Activated CD8-positive, alpha-beta T cell treated with anti-CD3 and anti-CD28 coated beads for 36 hours (primary cell): ENCODE data around the gene PMM1. TPM values are rescaled to one million over a fixed set of nuclear protein-coding genes. Genes with fewer than 3 reads are reported as not detected.
A peak's percentile ranks its signal among the peaks of the same experiment; 100 is the strongest.

Experiments
- ATAC-seq: fragments of 200-7000 bp; cut with Tn5 transposase; one replicate; pipeline ENCODE4 v1.10.0; 2021; ENCODE audit warnings: mild to moderate bottlenecking, moderate library complexity
- CTCF ChIA-PET: fragments of 350-600 bp; sonication (Branson Sonifier 250); formaldehyde crosslinking; loops from one replicate; lab custom pipeline; 2021; ENCODE audit warnings: antibody characterized with exemption; lab: Charles Lee
- POLR2A ChIA-PET: fragments of 350-600 bp; sonication (Branson Sonifier 250); formaldehyde crosslinking; loops from one replicate; lab custom pipeline; 2021; ENCODE audit warnings: antibody characterized with exemption; lab: Charles Lee
- DNase-seq: peaks from one replicate; pipeline ENCODE4 v3.0.0-alpha.2; 2020
- H3K27ac Mint-ChIP-seq: one replicate; pipeline ENCODE4 v1.8.0; 2021; ENCODE audit warnings: mild to moderate bottlenecking, mixed read lengths
- H3K27me3 Mint-ChIP-seq: one replicate; pipeline ENCODE4 v1.8.0; 2021; ENCODE audit warnings: mixed read lengths
- H3K36me3 Mint-ChIP-seq: one replicate; pipeline ENCODE4 v1.8.0; 2021; ENCODE audit warnings: low read depth, mixed read lengths
- H3K4me1 Mint-ChIP-seq: one replicate; pipeline ENCODE4 v1.8.0; 2021; ENCODE audit warnings: low read depth, mixed read lengths
- H3K4me3 Mint-ChIP-seq: one replicate; pipeline ENCODE4 v1.8.0; 2021; ENCODE audit warnings: mild to moderate bottlenecking, moderate library complexity, mixed read lengths
- H3K9me3 Mint-ChIP-seq: one replicate; pipeline ENCODE4 v1.8.0; 2021; ENCODE audit warnings: mixed read lengths
- intact Hi-C: fragments of 100-400 bp; cut with micrococcal nuclease; formaldehyde crosslinking; loops from one replicate; pipeline ENCODE4 v1.10.0; 2022
- total RNA-seq, 2 experiments: library from RNA; stranded (reverse); gene quantifications; one replicate each; pipeline ENCODE4 v1.2.3, GENCODE V29; 2021
- TF ChIP-seq, protein P1 (sequence below): fragments of 200-600 bp; IDR thresholded peaks from one replicate; pipeline ENCODE4 v1.8.0; 2022; ENCODE audit warnings: antibody characterized with exemption, mild to moderate bottlenecking

The PMM1 gene
- total RNA-seq, 2 experiments from 2014 or later = 29.8 to 29.9 TPM

DNA sequence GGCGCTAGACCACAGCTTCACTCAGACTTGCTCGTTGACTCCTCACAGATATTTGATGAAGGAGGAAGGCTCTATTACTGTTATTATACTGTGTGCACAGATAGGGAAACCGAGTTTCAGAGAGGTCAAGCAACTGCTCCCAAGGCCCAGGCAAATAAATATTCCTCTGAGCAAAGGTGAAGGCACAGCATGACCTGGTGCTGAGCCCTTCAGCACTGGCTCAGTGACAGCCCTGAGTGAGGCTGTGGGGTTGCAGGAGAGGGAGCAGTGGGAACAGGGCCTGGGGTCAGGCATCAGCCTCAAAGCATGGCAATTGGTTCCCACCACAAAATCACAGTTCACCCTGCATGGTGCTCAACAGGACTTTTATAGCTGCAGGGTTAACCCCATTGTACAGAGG lies 52.4 kb downstream of the PMM1 start:
- Mint-ChIP-seq H3K27ac (no peak overlapping the region), H3K4me3 (no peak overlapping the region)

DNA sequence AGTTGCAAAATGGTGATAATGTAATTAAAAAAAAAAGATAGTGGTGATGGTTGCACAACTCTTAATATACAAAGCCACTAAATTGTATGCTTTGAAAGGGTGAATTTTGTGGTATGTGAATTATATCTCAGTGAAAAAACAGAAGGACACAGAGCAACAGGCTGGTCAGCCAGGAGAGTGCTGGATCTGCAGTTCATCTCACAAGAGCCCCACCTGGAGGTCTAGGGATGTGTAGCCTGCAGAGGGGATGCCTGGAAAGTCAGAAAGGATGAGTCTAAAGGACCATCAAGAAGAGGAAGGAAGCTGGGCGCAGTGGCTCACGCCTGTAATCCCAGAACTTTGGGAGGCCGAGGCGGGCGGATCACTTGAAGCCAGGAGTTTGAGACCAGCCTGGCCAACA lies 54.4 kb downstream of the PMM1 start:
- TF ChIP-seq, protein P1, sequence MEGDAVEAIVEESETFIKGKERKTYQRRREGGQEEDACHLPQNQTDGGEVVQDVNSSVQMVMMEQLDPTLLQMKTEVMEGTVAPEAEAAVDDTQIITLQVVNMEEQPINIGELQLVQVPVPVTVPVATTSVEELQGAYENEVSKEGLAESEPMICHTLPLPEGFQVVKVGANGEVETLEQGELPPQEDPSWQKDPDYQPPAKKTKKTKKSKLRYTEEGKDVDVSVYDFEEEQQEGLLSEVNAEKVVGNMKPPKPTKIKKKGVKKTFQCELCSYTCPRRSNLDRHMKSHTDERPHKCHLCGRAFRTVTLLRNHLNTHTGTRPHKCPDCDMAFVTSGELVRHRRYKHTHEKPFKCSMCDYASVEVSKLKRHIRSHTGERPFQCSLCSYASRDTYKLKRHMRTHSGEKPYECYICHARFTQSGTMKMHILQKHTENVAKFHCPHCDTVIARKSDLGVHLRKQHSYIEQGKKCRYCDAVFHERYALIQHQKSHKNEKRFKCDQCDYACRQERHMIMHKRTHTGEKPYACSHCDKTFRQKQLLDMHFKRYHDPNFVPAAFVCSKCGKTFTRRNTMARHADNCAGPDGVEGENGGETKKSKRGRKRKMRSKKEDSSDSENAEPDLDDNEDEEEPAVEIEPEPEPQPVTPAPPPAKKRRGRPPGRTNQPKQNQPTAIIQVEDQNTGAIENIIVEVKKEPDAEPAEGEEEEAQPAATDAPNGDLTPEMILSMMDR = no peak
- Mint-ChIP-seq H3K27ac (no peak overlapping the region), H3K4me3 (no peak overlapping the region), H3K4me1 (peaks cover 3% of the 10 kb centered on the region), H3K27me3 (no peaks in the 10 kb centered on the region), H3K9me3 (no peaks in the 10 kb centered on the region), H3K36me3 (peaks cover 29% of the 10 kb centered on the region)
- no peak for DNase-seq
- POLR2A ChIA-PET = interaction anchor here (0.9 to 1.1 kb wide), 2 partner anchors 9 to 73 kb away, joined by 3 to 6 read pairs; no protein-coding TSS in a partner anchor
- intact Hi-C loops = no loop called here
- CTCF ChIA-PET = interaction anchor here (1.1 to 1.7 kb wide), 3 partner anchors 11 to 133 kb away, joined by 4 to 5 read pairs (median 4); no protein-coding TSS in a partner anchor
- ATAC-seq = no peak

More for the DNA sequence above, 52.4 kb downstream of the PMM1 start:
- H3K36me3 Mint-ChIP-seq = peaks cover 26% of the 10 kb centered on the region
- POLR2A ChIA-PET = interaction anchor here (0.6 to 0.8 kb wide), 3 partner anchors 64 to 156 kb away, joined by 3 to 4 read pairs (median 3); no protein-coding TSS in a partner anchor
- DNase-seq (no peak), ATAC-seq (no peak)
- peaks cover 13% of the 10 kb centered on the region for H3K4me1 Mint-ChIP-seq
- CTCF ChIA-PET = interaction anchor here (1.0 to 1.5 kb wide), 2 partner anchors 10 to 134 kb away, joined by 5 to 8 read pairs; no protein-coding TSS in a partner anchor
- no peaks in the 10 kb centered on the region for H3K27me3 Mint-ChIP-seq
- TF ChIP-seq, protein P1 = no peak
- intact Hi-C loops = no loop called here
- H3K9me3 Mint-ChIP-seq = no peaks in the 10 kb centered on the region

- ATAC-seq (no peak), DNase-seq (no peak)
- intact Hi-C loops = no loop called here
- Mint-ChIP-seq H3K27me3 (no peaks in the 10 kb centered on the region), H3K36me3 (peaks cover 25% of the 10 kb centered on the region), H3K9me3 (no peaks in the 10 kb centered on the region), H3K27ac (no peak overlapping the region), H3K4me1 (peaks cover 3% of the 10 kb centered on the region), H3K4me3 (no peak overlapping the region)
- POLR2A ChIA-PET = no interaction called here
- CTCF ChIA-PET = interaction anchor here (1.7 kb wide), 1 partner anchor 10 kb away, joined by 4 read pairs; no protein-coding TSS in a partner anchor
- TF ChIP-seq, protein P1 = no peak
Observed at GRCh38 chr22:41534219-41534618, 55.4 kb downstream of the PMM1 start.

DNA sequence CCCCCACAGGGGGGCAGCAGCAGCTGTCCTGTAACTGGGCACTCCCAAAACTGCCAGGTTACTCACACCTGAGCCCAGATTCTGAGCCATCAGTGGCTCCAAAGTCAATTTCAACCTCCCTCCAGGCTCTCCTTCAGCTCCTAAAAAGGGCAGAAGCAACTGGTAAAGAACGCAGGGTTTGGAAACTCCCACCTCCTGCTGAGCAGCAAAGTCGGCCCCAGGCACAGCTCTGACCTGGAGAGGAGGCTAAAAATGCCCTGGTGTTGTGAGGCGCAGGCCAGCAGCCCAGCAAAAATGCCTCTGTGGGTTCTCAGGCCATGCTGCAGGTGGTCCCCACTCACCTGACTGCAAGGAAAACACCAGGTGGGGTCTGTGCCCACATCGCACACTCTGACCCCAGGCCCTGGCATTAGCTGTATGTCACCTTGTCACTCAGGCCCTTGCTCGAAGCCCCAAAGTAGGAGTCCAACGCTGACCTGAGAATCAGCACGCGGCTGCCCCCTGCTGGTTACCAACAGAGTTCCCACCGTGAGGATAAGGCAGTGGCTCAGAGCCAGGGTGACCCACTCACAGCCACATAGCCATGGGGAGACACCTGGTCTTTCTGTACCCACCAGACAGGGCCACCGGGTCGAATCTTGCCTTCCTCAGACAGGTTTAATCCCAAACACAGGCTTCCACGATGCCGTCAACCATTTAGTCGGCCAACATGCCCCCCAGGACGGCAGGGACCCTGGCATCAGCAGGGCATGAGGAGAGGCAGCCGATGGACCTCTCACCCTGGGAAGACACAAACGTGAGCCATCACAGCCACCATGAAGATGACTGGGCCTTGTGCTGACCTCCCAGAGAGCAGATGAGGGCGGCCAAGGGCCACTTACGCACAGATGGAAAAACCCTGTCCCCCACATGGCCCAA lies 56.5 kb downstream of the PMM1 start:
- Mint-ChIP-seq H3K27me3 (no peaks in the 10 kb centered on the region), H3K4me1 (peaks cover 3% of the 10 kb centered on the region), H3K4me3 (no peak overlapping the region), H3K27ac (peak overlapping the region; percentile 25), H3K36me3 (peaks cover 25% of the 10 kb centered on the region), H3K9me3 (no peaks in the 10 kb centered on the region)
- ATAC-seq = peak; percentile 92
- peak; percentile 84 for DNase-seq
- CTCF ChIA-PET = interaction anchor here (0.6 to 2.2 kb wide), 15 partner anchors 8 to 168 kb away, joined by 3 to 14 read pairs (median 3); partner anchors contain the start of genes ACO2, PHF5A and PMM1
- POLR2A ChIA-PET = interaction anchor here (1.1 to 1.4 kb wide), 2 partner anchors 9 to 11 kb away, joined by 3 read pairs; partner anchors contain the start of gene POLR3H
- TF ChIP-seq, protein P1 = peak; percentile 80
- intact Hi-C loops = no loop called here
